ENCODE measurements around the gene PFKP.

PFKP gene

DNA sequence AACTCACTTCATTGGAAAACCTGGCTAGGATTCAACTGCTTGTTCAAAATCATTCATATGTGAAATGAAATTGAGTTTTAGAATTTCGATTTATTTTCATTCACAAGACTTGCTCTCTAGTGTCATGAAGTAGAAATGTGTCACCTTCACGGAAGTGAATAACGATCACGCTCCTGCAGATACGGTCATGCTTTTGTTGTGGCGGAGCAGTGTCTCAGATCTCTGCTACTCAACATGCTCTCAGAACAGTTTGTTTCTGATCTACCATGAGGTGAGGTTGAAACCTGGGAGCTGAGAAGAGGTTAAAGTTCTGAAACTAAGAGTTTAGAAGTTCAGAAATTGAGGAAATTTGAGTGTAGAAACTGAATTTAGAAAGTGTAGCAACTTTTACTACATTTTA lies 119.0 kb downstream of the PFKP start:
- no peaks in the 10 kb centered on the region for H3K9me3 ChIP-seq (ENCODE audit: insufficient read depth, low read length, severe bottlenecking)
- H3K27me3 ChIP-seq (ENCODE audit: insufficient read depth, low read length, poor library complexity): peaks cover 4% of the 10 kb centered on the region
- H3K4me3 ChIP-seq (ENCODE audit: low read depth in 1 of 2, low read length in 2 of 2): no peak overlapping the region
- H4K20me1 ChIP-seq (ENCODE audit: insufficient read depth, low read length): no peaks in the 10 kb centered on the region
- H3K36me3 ChIP-seq (ENCODE audit: insufficient read depth, low read length): no peaks in the 10 kb centered on the region
- ATAC-seq (ENCODE audit: insufficient read depth, low read depth) (peak; percentile 98), DNase-seq (peak; percentile 72)
- H3K4me2 ChIP-seq (ENCODE audit: insufficient read depth, low read length): peak overlapping the region; percentile 27; the same call in 1 of the 2 replicates
- TF ChIP-seq, protein P1, sequence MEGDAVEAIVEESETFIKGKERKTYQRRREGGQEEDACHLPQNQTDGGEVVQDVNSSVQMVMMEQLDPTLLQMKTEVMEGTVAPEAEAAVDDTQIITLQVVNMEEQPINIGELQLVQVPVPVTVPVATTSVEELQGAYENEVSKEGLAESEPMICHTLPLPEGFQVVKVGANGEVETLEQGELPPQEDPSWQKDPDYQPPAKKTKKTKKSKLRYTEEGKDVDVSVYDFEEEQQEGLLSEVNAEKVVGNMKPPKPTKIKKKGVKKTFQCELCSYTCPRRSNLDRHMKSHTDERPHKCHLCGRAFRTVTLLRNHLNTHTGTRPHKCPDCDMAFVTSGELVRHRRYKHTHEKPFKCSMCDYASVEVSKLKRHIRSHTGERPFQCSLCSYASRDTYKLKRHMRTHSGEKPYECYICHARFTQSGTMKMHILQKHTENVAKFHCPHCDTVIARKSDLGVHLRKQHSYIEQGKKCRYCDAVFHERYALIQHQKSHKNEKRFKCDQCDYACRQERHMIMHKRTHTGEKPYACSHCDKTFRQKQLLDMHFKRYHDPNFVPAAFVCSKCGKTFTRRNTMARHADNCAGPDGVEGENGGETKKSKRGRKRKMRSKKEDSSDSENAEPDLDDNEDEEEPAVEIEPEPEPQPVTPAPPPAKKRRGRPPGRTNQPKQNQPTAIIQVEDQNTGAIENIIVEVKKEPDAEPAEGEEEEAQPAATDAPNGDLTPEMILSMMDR (IDR thresholded peaks at IDR 0.05; ENCODE audit: borderline replicate concordance, extremely low read depth, low read length, poor library complexity, severe bottlenecking): no peak
- peaks cover 9% of the 10 kb centered on the region for H3K4me1 ChIP-seq (ENCODE audit: insufficient read depth, low read length)
- no peaks in the 10 kb centered on the region for H3K79me2 ChIP-seq (ENCODE audit: insufficient read depth, low read length)
- peak overlapping the region; percentile 23 for H3K27ac ChIP-seq (ENCODE audit: low read length)
- H2AFZ ChIP-seq (ENCODE audit: low read depth, low read length): peak overlapping the region; percentile 6; the same call in 1 of the 2 replicates
- H3K9ac ChIP-seq (ENCODE audit: low read depth, low read length): no peak overlapping the region
